Measurements from ENCODE around the gene CRP.
"Not testable (repeated sequence)": the region's sequence is repeated elsewhere in the genome, so short reads cannot be mapped to it uniquely, and the experiment has no call there.

The CRP gene

GRCh38 chr1:159700312-159700711 lies 14.1 kb downstream of the CRP start:
- no peak for DNase-seq (ENCODE audit: low read depth in 4 of 4, low spot score in 1 of 4)

- DNase-seq (ENCODE audit: low read depth in 4 of 4, low spot score in 1 of 4): no peak
These were observed 14.7 kb downstream of the CRP start for GRCh38 chr1:159699653-159700052.

- DNase-seq (ENCODE audit: low read depth in 4 of 4, low spot score in 1 of 4): no peak
These were observed 15.1 kb downstream of the CRP start for GRCh38 chr1:159699246-159699645.

- no peak for DNase-seq (ENCODE audit: low read depth in 4 of 4, low spot score in 1 of 4)
These were observed 26.9 kb downstream of the CRP start for GRCh38 chr1:159687511-159687910.

GRCh38 chr1:159686599-159687299 lies 27.6 kb downstream of the CRP start:
- DNase-seq (ENCODE audit: low read depth in 4 of 4, low spot score in 1 of 4): no peak

GRCh38 chr1:159678939-159679338 lies 35.5 kb downstream of the CRP start:
- no peak for DNase-seq (ENCODE audit: low read depth in 4 of 4, low spot score in 1 of 4)

GRCh38 chr1:159675046-159675445 lies 39.3 kb downstream of the CRP start:
- no peak for DNase-seq (ENCODE audit: low read depth in 4 of 4, low spot score in 1 of 4)

GRCh38 chr1:159672390-159672789 lies 42.0 kb downstream of the CRP start:
- DNase-seq (ENCODE audit: low read depth in 4 of 4, low spot score in 1 of 4): not testable (repeated sequence)

- DNase-seq (ENCODE audit: low read depth in 4 of 4, low spot score in 1 of 4): no peak
These were observed 45.1 kb downstream of the CRP start for GRCh38 chr1:159669338-159669737.

GRCh38 chr1:159668739-159669138 lies 45.6 kb downstream of the CRP start:
- no peak for DNase-seq (ENCODE audit: low read depth in 4 of 4, low spot score in 1 of 4)

GRCh38 chr1:159664247-159664646 lies 50.1 kb downstream of the CRP start:
- no peak for DNase-seq (ENCODE audit: low read depth in 4 of 4, low spot score in 1 of 4)

GRCh38 chr1:159663552-159663951 lies 50.8 kb downstream of the CRP start:
- DNase-seq (ENCODE audit: low read depth in 4 of 4, low spot score in 1 of 4): no peak
